ENCODE results near the gene OR1A2.

DNA sequence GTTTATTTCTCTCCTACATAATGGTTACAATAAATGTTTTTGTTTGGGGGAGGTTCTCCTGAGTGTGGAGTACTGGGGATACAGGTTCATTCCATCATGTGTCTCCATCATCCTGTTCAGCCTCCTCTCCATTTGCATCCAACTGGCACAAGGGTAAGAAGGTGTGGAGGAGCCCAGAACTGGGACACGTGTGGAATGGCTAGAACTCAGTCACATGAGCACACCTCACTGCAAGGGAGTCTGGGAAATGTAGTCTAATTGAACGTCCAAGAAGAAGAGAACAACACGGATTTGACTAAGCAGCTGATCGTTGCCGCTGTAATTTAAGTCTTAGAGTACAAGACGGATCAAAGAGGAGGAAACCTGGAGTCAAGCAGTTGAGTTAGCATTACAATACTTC, 16.3 kb downstream of the OR1A2 start:
- TF ChIP-seq POLR2AphosphoS5 (IDR thresholded peaks at IDR 0.05; ENCODE audit: low read depth, low read length) (no peak), TAF1 (IDR thresholded peaks at IDR 0.05; ENCODE audit: borderline replicate concordance, low read depth, low read length) (no peak), POLR2A (IDR thresholded peaks at IDR 0.05; ENCODE audit: low read depth, low read length) (no peak)

Measured in GM12892 (cell line).